H4 (cell line): ENCODE data around the gene MAGI3. TPM values are rescaled to one million over a fixed set of nuclear protein-coding genes. Genes with fewer than 3 reads are reported as not detected.

Experiments
- DNase-seq: peaks from one replicate; pipeline ENCODE4 v3.0.0-alpha.2; 2015; ENCODE audit warnings: low spot score
- total RNA-seq: library from RNA; depleted of rRNA; stranded (reverse); fragments of >200 nt; shearing (Covaris generic); gene quantifications from 2 replicates; pipeline ENCODE4 v1.2.3, GENCODE V29; 2014

Gene MAGI3
- total RNA-seq, 1 experiment from 2014 or later = 4.1 TPM

GRCh38 chr1:113657126-113657525, 266.8 kb downstream of the MAGI3 start:
- DNase-seq = no peak

GRCh38 chr1:113657556-113658063, 267.3 kb downstream of the MAGI3 start:
- no peak for DNase-seq

- DNase-seq = no peak
Measured at GRCh38 chr1:113659035-113659434, 268.7 kb downstream of the MAGI3 start.

GRCh38 chr1:113659556-113659955, 269.2 kb downstream of the MAGI3 start:
- DNase-seq = no peak

GRCh38 chr1:113660088-113660487, 269.8 kb downstream of the MAGI3 start:
- no peak for DNase-seq

- DNase-seq = no peak
Measured at GRCh38 chr1:113662101-113662500, 271.8 kb downstream of the MAGI3 start.

GRCh38 chr1:113663165-113663951, 273.0 kb downstream of the MAGI3 start:
- DNase-seq = no peak

- DNase-seq = no peak
Measured at GRCh38 chr1:113665071-113665470, 274.8 kb downstream of the MAGI3 start.

- DNase-seq = no peak
Measured at GRCh38 chr1:113666126-113666525, 275.8 kb downstream of the MAGI3 start.

GRCh38 chr1:113669988-113670387, 279.7 kb downstream of the MAGI3 start:
- DNase-seq = no peak

GRCh38 chr1:113670650-113671049, 280.3 kb downstream of the MAGI3 start:
- DNase-seq = no peak

- DNase-seq = no peak
Measured at GRCh38 chr1:113672491-113672890, 282.2 kb downstream of the MAGI3 start.

GRCh38 chr1:113674591-113674990, 284.3 kb downstream of the MAGI3 start:
- no peak for DNase-seq

- no peak for DNase-seq
Measured at GRCh38 chr1:113675302-113675701, 285.0 kb downstream of the MAGI3 start.

- DNase-seq = no peak
Measured at GRCh38 chr1:113676524-113676923, 286.2 kb downstream of the MAGI3 start.

GRCh38 chr1:113677250-113678158, 287.2 kb downstream of the MAGI3 start:
- peak; percentile 22 for DNase-seq

GRCh38 chr1:113678159-113678469, 287.8 kb downstream of the MAGI3 start:
- no peak for DNase-seq

GRCh38 chr1:113681596-113682337, 291.5 kb downstream of the MAGI3 start:
- no peak for DNase-seq

GRCh38 chr1:113683384-113684152, 293.3 kb downstream of the MAGI3 start:
- no peak for DNase-seq

- no peak for DNase-seq
Measured at GRCh38 chr1:113684153-113684541, 293.8 kb downstream of the MAGI3 start.

GRCh38 chr1:113686891-113687618, 296.7 kb downstream of the MAGI3 start:
- DNase-seq = no peak
